GM23248 (cell line): ENCODE data around the gene DYSF.

Experiments
- EZH2 ChIP-seq: fragments of 200-600 bp; sonication (generic); IDR thresholded peaks from 2 replicates; pipeline ENCODE4 v1.6.1; 2018; ENCODE audit warnings: antibody characterized with exemption, mild to moderate bottlenecking; ENCODE audit not compliant: insufficient read depth, poor library complexity, severe bottlenecking
- EZH2phosphoT487 ChIP-seq: fragments of 200-600 bp; sonication (generic); IDR thresholded peaks from 2 replicates; pipeline ENCODE4 v1.6.1; 2018; ENCODE audit warnings: antibody characterized with exemption, moderate library complexity, mild to moderate bottlenecking, low read depth; ENCODE audit not compliant: insufficient read depth

GRCh38 chr2:71461304-71461671, 7.9 kb downstream of the DYSF start:
- TF ChIP-seq EZH2 (no peak), EZH2phosphoT487 (no peak)
